ENCODE results near the gene SSBP3. TPM values are rescaled to one million over a fixed set of nuclear protein-coding genes. Genes with fewer than 3 reads are reported as not detected.
A peak's percentile ranks its signal among the peaks of the same experiment; 100 is the strongest.

SSBP3 gene
- total RNA-seq, 4 donors from 2014 or later: 28.7 to 162 (median 37.0) TPM

DNA sequence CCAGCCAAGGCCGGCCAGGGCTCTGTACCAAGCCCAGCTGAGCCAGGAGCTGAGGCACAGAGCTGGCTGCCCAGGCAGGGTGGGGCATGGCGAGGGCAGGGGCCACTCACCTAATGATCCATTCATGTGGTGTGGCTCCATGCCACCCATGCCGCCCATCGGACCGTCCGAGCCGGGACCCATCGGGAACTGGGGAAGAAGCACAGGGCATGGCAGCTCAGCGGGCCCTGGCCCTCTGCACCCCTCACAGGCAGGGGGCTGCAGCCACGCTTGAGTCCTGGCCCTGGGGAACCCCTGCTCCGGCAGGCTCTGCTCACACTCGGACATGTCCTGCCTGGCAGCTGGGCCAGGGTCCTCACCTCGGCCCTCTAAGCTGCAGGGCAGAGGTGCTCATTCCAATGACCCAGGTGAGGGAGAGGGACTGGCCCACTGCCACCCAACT is 177.5 kb downstream of the SSBP3 start:
- in situ Hi-C loops (cut with MboI; ENCODE audit: low pct_ligation_motif_present in 1 of 4, low pct_unique_long_range_greater_than_20kb in 1 of 4, low sequenced_read_pairs in 3 of 4): no loop called here
- Histone ChIP-seq H3K27me3 (no peaks in the 10 kb centered on the region), H3K27ac (no peak overlapping the region), H3K4me3 (no peak overlapping the region), H3K36me3 (no peaks in the 10 kb centered on the region), H3K4me1 (peaks cover 0 to 10% (median 3%) of the 10 kb centered on the region in 4 donors), H3K9me3 (no peaks in the 10 kb centered on the region)
- DNase-seq: no peak
- intact Hi-C loops (cut with DNase I; ENCODE audit: low total_unique reads): no loop called here
- no peak for TF ChIP-seq CTCF (IDR thresholded peaks at IDR 0.05)
- TF ChIP-seq EP300 (IDR thresholded peaks at IDR 0.05; ENCODE audit: low read depth): no peak
- peak in 1 of 3 donors; percentile 8 for TF ChIP-seq POLR2AphosphoS5 (IDR thresholded peaks at IDR 0.05)
- TF ChIP-seq POLR2A (IDR thresholded peaks at IDR 0.05): no peak
- WGBS, 2 donors (ENCODE audit: low coverage in 1 of 2): 97% methylated on average over 13 of the region's 13 CpGs; no CpG with 5 or more reads in 1 of the 2 donors

GRCh38 chr1:54227891-54228310 is 178.3 kb downstream of the SSBP3 start:
- no peak overlapping the region for H3K27ac ChIP-seq
- in situ Hi-C loops (cut with MboI; ENCODE audit: low pct_ligation_motif_present in 1 of 4, low pct_unique_long_range_greater_than_20kb in 1 of 4, low sequenced_read_pairs in 3 of 4): no loop called here
- intact Hi-C loops (cut with DNase I; ENCODE audit: low total_unique reads): no loop called here
- H3K4me3 ChIP-seq: no peak overlapping the region
- H3K9me3 ChIP-seq: no peaks in the 10 kb centered on the region
- peaks cover 0 to 10% (median 3%) of the 10 kb centered on the region in 4 donors for H3K4me1 ChIP-seq
- H3K36me3 ChIP-seq: no peaks in the 10 kb centered on the region
- H3K27me3 ChIP-seq: no peaks in the 10 kb centered on the region
- no peak for TF ChIP-seq POLR2AphosphoS5 (IDR thresholded peaks at IDR 0.05)
- TF ChIP-seq CTCF (IDR thresholded peaks at IDR 0.05): no peak
- TF ChIP-seq POLR2A (IDR thresholded peaks at IDR 0.05): no peak
- no peak for TF ChIP-seq EP300 (IDR thresholded peaks at IDR 0.05; ENCODE audit: low read depth)
- DNase-seq: no peak
- 67% methylated on average over 17 of the region's 17 CpGs; no CpG with 5 or more reads in 1 of the 2 donors for WGBS, 2 donors (ENCODE audit: low coverage in 1 of 2)

GRCh38 chr1:54227091-54227602 is 179.0 kb downstream of the SSBP3 start:
- no peak for TF ChIP-seq POLR2AphosphoS5 (IDR thresholded peaks at IDR 0.05)
- TF ChIP-seq CTCF (IDR thresholded peaks at IDR 0.05): no peak
- no peak for TF ChIP-seq EP300 (IDR thresholded peaks at IDR 0.05; ENCODE audit: low read depth)
- TF ChIP-seq POLR2A (IDR thresholded peaks at IDR 0.05): no peak
- DNase-seq: no peak
- intact Hi-C loops (cut with DNase I; ENCODE audit: low total_unique reads): no loop called here
- no peaks in the 10 kb centered on the region for H3K9me3 ChIP-seq
- 40 to 83% methylated on average over 1 to 8 of the region's 8 CpGs for WGBS, 2 donors (ENCODE audit: low coverage in 1 of 2)
- peaks cover 0 to 10% (median 3%) of the 10 kb centered on the region in 4 donors for H3K4me1 ChIP-seq
- in situ Hi-C loops (cut with MboI; ENCODE audit: low pct_ligation_motif_present in 1 of 4, low pct_unique_long_range_greater_than_20kb in 1 of 4, low sequenced_read_pairs in 3 of 4): no loop called here
- H3K27ac ChIP-seq: no peak overlapping the region
- no peaks in the 10 kb centered on the region for H3K36me3 ChIP-seq
- no peaks in the 10 kb centered on the region for H3K27me3 ChIP-seq
- H3K4me3 ChIP-seq: no peak overlapping the region

DNA sequence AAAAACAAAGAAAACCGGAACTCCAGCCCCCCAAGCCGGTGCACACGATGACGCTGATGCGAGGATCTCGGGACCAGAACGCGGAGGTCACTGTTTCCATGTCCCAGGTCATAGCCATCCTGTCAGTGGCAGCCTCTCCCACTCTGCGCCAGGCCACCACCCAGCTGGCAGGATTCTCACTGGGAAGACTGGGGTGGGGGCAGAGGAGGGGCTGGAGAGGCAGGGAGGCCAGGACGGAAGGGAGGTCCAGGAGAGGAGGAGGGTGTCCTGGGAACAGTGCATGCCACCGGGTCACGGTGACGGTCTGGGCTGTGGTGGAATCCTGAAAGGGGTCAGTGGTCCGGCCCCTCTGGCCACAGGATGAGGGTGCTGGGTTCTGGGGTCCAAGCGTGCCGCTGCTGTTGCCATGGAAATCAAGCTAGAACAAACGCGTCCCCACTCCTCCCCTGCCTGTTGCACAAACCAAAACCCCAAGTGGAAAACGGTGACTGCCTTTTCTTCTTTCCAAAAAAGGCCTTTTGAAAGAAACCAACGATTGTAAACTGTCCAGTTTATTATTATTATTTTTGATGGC is 180.1 kb downstream of the SSBP3 start:
- in situ Hi-C loops (cut with MboI; ENCODE audit: low pct_ligation_motif_present in 1 of 4, low pct_unique_long_range_greater_than_20kb in 1 of 4, low sequenced_read_pairs in 3 of 4): no loop called here

More for the DNA sequence above, 180.1 kb downstream of the SSBP3 start:
- peaks cover 0 to 10% (median 3%) of the 10 kb centered on the region in 4 donors for H3K4me1 ChIP-seq
- intact Hi-C loops (cut with DNase I; ENCODE audit: low total_unique reads): no loop called here
- H3K9me3 ChIP-seq: no peaks in the 10 kb centered on the region
- no peak overlapping the region for H3K27ac ChIP-seq
- no peaks in the 10 kb centered on the region for H3K36me3 ChIP-seq
- DNase-seq: no peak
- WGBS, 2 donors (ENCODE audit: low coverage in 1 of 2): 87 to 94% methylated on average over 13 to 20 of the region's 20 CpGs
- no peak overlapping the region for H3K4me3 ChIP-seq
- no peaks in the 10 kb centered on the region for H3K27me3 ChIP-seq
- no peak for TF ChIP-seq POLR2A (IDR thresholded peaks at IDR 0.05)
- no peak for TF ChIP-seq EP300 (IDR thresholded peaks at IDR 0.05; ENCODE audit: low read depth)
- TF ChIP-seq POLR2AphosphoS5 (IDR thresholded peaks at IDR 0.05): no peak
- no peak for TF ChIP-seq CTCF (IDR thresholded peaks at IDR 0.05)
